Activated T-cell treated with anti-CD3 and anti-CD28 coated beads, Interleukin-2, amount 50 U/mL, for 24 hours (primary cell): ENCODE measurements around the gene SMG7.
"Not testable (repeated sequence)": the region's sequence is repeated elsewhere in the genome, so short reads cannot be mapped to it uniquely, and the experiment has no call there.

Experiments used
- DNase-seq: peaks from one replicate; pipeline ENCODE4 v3.0.0-alpha.2; 2020
- H3K27ac Mint-ChIP-seq: 2 replicates; pipeline ENCODE4 v1.8.0; 2020; ENCODE audit warnings: mild to moderate bottlenecking, mixed read lengths
- H3K27me3 Mint-ChIP-seq: 2 replicates; pipeline ENCODE4 v1.8.0; 2020; ENCODE audit warnings: mixed read lengths
- H3K36me3 Mint-ChIP-seq: 2 replicates; pipeline ENCODE4 v1.8.0; 2020; ENCODE audit warnings: low read depth, mixed read lengths
- H3K4me1 Mint-ChIP-seq: 2 replicates; pipeline ENCODE4 v1.8.0; 2020; ENCODE audit warnings: low read depth, mixed read lengths
- H3K4me3 Mint-ChIP-seq: 2 replicates; pipeline ENCODE4 v1.8.0; 2020; ENCODE audit warnings: mild to moderate bottlenecking, moderate library complexity, mixed read lengths
- H3K9me3 Mint-ChIP-seq: 2 replicates; pipeline ENCODE4 v1.8.0; 2020; ENCODE audit warnings: mixed read lengths

Gene SMG7

DNA sequence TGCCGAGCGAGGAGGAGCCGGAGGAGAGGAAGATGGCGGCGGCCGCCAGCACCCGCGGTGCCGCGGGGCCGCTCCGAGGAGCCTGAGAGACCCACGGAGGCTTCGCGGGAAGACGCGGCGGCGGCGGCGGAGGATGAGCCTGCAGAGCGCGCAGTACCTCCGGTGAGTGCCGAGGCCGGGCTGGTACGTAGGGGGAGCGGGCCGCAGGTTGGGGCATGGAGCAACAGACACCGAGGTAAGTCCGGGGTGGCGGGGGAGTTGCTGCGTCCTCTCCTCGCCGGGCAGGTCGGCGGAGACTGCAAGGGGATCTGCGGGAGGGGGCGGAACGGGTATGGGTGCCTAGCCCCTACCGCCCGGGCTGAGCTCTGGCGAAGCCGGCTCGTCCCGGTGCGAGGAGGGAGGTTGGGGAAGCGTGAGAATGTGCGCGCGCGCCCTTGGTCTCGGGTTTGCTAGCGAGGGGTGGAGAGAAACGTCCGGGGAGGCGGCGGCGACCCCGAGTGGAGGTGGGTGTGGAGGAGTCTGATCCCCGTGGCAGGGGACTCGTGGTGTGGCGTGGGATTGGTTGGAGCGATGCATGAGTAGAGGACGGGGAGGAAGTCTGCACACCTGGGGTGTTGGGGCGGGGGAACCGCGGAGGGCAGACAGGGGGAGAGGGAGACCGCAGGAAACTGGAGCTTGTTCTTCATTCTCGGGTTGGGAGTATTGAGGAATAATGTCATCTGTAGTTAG is at the start of gene SMG7:
TSS of gene SMG7 (plus strand) at position 12 of the 729 bp plus-strand sequence. CDS start at position 134, 122 bp downstream.
- H3K27ac Mint-ChIP-seq, result peak within 1 kb of the TSS; percentile 100
- H3K4me1 Mint-ChIP-seq, result peaks cover 42% of the 10 kb centered on the region
- no peaks in the 10 kb centered on the region for H3K9me3 Mint-ChIP-seq
- no peak for DNase-seq
- no peaks in the 10 kb centered on the region for H3K27me3 Mint-ChIP-seq
- peaks cover 28% of the 10 kb centered on the region for H3K36me3 Mint-ChIP-seq
- H3K4me3 Mint-ChIP-seq, result peak within 1 kb of the TSS; percentile 97

DNA sequence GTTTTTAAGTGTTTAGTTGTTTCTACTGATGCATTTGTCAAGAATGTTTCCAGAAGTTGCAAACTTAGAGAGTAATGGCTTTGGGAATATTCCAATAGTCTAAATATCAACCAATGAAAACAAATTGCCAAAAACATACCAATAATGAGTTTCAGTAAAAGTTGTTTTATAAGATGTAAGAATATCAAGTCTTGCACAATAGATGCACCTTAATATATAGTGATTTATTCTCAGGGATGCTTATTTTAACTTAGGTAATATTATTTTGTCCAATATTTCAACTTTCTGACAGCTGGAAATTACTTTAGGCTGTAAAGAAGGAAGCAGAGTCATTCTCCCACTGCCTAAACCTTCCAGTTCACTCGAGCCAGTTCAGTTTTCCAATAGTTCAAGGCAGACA is 48.8 kb upstream of the SMG7 start:
- Mint-ChIP-seq H3K27ac (no peak overlapping the region), H3K4me3 (no peak overlapping the region), H3K36me3 (no peaks in the 10 kb centered on the region), H3K27me3 (peaks cover 58% of the 10 kb centered on the region), H3K9me3 (no peaks in the 10 kb centered on the region), H3K4me1 (peaks cover 2% of the 10 kb centered on the region)
- DNase-seq, result no peak

GRCh38 chr1:183424691-183425090 is 47.6 kb upstream of the SMG7 start:
- no peak overlapping the region for H3K4me3 Mint-ChIP-seq
- peaks cover 49% of the 10 kb centered on the region for H3K27me3 Mint-ChIP-seq
- H3K4me1 Mint-ChIP-seq, result no peaks in the 10 kb centered on the region
- H3K9me3 Mint-ChIP-seq, result no peaks in the 10 kb centered on the region
- no peaks in the 10 kb centered on the region for H3K36me3 Mint-ChIP-seq
- DNase-seq, result no peak
- H3K27ac Mint-ChIP-seq, result no peak overlapping the region

- not testable (repeated sequence) for DNase-seq, H3K4me1 Mint-ChIP-seq, H3K4me3 Mint-ChIP-seq, H3K27ac Mint-ChIP-seq, H3K36me3 Mint-ChIP-seq, H3K9me3 Mint-ChIP-seq
- H3K27me3 Mint-ChIP-seq, result peaks cover 36% of the 10 kb centered on the region
Observed at GRCh38 chr1:183427591-183427990, 44.7 kb upstream of the SMG7 start.

DNA sequence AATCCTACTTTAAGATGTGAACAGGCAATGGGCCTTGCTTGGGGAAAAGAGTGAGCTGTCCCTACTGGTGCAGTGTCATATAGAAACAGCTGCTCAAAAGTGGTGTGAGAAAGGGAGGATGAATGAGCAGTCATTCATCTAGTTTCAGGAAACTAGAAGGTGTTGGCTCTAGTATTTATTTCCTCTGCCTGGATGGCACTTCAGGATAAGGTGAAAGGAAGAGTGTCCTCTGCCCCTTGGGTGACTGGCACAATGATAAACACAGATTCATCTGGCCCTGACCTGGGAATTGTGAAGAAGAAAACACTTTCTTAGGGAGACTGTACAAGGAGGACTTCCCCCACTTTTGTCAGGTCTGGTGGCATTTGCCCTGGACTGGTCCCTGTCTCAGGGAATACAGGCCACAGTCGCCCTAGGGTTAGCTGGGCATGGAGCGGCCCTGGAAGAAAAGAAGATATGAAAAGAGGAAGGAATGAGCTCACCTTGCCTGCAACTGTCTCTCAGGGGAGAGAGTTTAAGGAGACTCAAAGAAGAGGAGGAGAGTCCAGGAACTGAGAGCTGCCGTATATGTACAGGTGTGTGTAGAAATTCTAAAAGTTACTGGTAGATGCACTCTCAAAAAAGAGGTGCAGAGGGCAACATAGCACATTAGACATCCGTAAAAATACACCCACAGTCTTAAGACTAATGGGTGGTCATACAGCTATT is 40.3 kb upstream of the SMG7 start:
- Mint-ChIP-seq H3K27me3 (peaks cover 35% of the 10 kb centered on the region), H3K4me3 (no peak overlapping the region), H3K27ac (no peak overlapping the region), H3K36me3 (no peaks in the 10 kb centered on the region), H3K9me3 (no peaks in the 10 kb centered on the region), H3K4me1 (no peaks in the 10 kb centered on the region)
- DNase-seq, result no peak

DNA sequence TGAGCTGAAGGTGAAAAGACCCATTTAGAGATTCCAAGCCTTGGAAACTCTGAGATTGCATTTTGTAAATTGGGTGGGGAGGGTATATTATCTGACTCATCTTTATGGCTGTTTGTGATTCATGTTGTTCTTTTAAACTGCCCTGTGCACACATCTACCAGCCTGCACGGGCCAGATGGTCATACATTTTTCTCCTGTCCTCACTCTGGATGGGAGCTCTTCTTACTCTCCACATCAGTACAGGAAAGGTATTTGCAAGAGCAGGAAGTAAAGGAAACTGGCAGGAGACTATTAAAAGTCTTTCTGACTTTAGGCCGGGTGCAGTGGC is 39.8 kb upstream of the SMG7 start:
- DNase-seq, result no peak
- Mint-ChIP-seq H3K9me3 (no peaks in the 10 kb centered on the region), H3K27me3 (peaks cover 35% of the 10 kb centered on the region)

DNA sequence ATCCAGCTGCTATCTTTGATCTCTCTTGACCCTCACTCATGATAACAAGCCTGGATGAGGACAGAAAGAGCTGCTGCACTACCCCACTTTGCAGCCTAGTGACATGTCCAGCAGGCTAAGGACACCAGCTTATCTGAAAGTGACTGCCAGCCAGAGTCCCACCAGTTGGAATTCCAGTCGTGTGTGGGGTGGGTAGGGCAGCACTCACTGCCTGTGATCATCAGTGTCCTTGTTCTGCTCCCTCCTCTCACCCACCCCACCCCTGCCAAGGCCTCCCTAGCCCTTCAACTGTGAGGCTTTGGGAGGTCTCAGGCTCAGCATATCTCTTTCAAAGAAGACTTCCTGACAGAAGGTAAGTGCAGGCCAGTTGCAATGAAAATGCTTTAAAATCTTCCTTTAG is 38.6 kb upstream of the SMG7 start:
- peaks cover 33% of the 10 kb centered on the region for H3K27me3 Mint-ChIP-seq
- H3K27ac Mint-ChIP-seq, result no peak overlapping the region
- DNase-seq, result no peak
- H3K4me1 Mint-ChIP-seq, result no peaks in the 10 kb centered on the region
- H3K36me3 Mint-ChIP-seq, result no peaks in the 10 kb centered on the region
- H3K4me3 Mint-ChIP-seq, result no peak overlapping the region
- H3K9me3 Mint-ChIP-seq, result no peaks in the 10 kb centered on the region

More for the DNA sequence above, 39.8 kb upstream of the SMG7 start:
- H3K4me1 Mint-ChIP-seq, result no peaks in the 10 kb centered on the region
- no peaks in the 10 kb centered on the region for H3K36me3 Mint-ChIP-seq
- H3K27ac Mint-ChIP-seq, result no peak overlapping the region
- no peak overlapping the region for H3K4me3 Mint-ChIP-seq

DNA sequence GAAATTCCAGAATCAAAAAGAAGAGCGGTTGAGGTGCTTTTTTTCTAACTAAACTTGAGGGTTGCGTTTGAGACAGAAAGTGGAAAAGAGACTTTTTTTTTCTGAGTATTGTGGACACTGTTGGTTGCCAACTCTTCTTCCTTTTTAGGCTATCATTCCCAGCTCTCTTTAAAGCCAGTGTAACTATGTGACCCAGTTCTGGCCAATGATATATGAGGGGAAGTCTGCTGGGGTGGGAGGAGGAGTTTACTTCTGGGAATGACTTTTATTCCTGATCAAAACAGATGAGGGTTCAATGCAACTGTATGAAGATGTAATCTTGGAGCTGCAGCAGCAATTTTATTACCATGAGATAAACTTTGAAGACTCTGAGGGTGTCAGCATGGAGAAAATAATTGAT is 36.8 kb upstream of the SMG7 start:
- Mint-ChIP-seq H3K4me1 (no peaks in the 10 kb centered on the region), H3K27me3 (peaks cover 33% of the 10 kb centered on the region), H3K4me3 (no peak overlapping the region), H3K9me3 (no peaks in the 10 kb centered on the region), H3K36me3 (no peaks in the 10 kb centered on the region), H3K27ac (no peak overlapping the region)
- no peak for DNase-seq

- Mint-ChIP-seq H3K27me3 (peaks cover 21% of the 10 kb centered on the region), H3K9me3 (no peaks in the 10 kb centered on the region), H3K27ac (no peak overlapping the region), H3K36me3 (no peaks in the 10 kb centered on the region), H3K4me1 (no peaks in the 10 kb centered on the region), H3K4me3 (no peak overlapping the region)
- DNase-seq, result no peak
Observed at GRCh38 chr1:183438060-183438459, 34.2 kb upstream of the SMG7 start.

DNA sequence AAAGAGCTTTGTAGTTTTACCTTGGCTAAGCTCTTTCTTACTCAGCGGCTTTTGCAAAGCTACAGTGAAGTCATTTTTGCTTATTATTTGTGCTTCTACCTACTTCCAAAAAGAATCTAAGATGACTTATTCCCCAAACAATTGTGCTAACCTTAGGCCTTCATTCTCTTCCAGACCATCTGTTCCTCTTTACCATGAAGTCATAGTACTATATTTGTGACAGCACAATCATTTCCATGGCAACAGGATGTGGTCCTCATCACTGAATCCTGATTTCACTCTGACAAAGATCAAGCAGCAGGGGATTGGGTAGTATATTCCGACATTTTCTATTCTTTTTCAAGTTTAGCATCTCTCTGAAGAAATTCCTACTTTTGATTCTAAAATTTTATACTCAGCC is 29.3 kb upstream of the SMG7 start:
- no peaks in the 10 kb centered on the region for H3K9me3 Mint-ChIP-seq
- H3K4me3 Mint-ChIP-seq, result no peak overlapping the region
- H3K36me3 Mint-ChIP-seq, result no peaks in the 10 kb centered on the region

GRCh38 chr1:183443466-183443865 is 28.8 kb upstream of the SMG7 start:
- H3K36me3 Mint-ChIP-seq, result no peaks in the 10 kb centered on the region
- H3K4me1 Mint-ChIP-seq, result no peaks in the 10 kb centered on the region

More for the DNA sequence above, 29.3 kb upstream of the SMG7 start:
- DNase-seq, result no peak
- peaks cover 2% of the 10 kb centered on the region for H3K27me3 Mint-ChIP-seq
- no peak overlapping the region for H3K27ac Mint-ChIP-seq
- H3K4me1 Mint-ChIP-seq, result no peaks in the 10 kb centered on the region

GRCh38 chr1:183444243-183444642 is 28.1 kb upstream of the SMG7 start:
- Mint-ChIP-seq H3K27ac (no peak overlapping the region), H3K4me3 (no peak overlapping the region), H3K4me1 (no peaks in the 10 kb centered on the region), H3K27me3 (peaks cover 2% of the 10 kb centered on the region), H3K36me3 (no peaks in the 10 kb centered on the region), H3K9me3 (no peaks in the 10 kb centered on the region)
- DNase-seq, result no peak

More at GRCh38 chr1:183443466-183443865, 28.8 kb upstream of the SMG7 start:
- Mint-ChIP-seq H3K27ac (no peak overlapping the region), H3K9me3 (no peaks in the 10 kb centered on the region), H3K4me3 (no peak overlapping the region), H3K27me3 (peaks cover 2% of the 10 kb centered on the region)
- no peak for DNase-seq

- H3K27me3 Mint-ChIP-seq, result peaks cover 3% of the 10 kb centered on the region
- no peaks in the 10 kb centered on the region for H3K9me3 Mint-ChIP-seq
- H3K36me3 Mint-ChIP-seq, result no peaks in the 10 kb centered on the region
- H3K4me3 Mint-ChIP-seq, result no peak overlapping the region
- H3K27ac Mint-ChIP-seq, result no peak overlapping the region
- no peak for DNase-seq
- H3K4me1 Mint-ChIP-seq, result no peaks in the 10 kb centered on the region
Observed at GRCh38 chr1:183449223-183449770, 23.0 kb upstream of the SMG7 start.

DNA sequence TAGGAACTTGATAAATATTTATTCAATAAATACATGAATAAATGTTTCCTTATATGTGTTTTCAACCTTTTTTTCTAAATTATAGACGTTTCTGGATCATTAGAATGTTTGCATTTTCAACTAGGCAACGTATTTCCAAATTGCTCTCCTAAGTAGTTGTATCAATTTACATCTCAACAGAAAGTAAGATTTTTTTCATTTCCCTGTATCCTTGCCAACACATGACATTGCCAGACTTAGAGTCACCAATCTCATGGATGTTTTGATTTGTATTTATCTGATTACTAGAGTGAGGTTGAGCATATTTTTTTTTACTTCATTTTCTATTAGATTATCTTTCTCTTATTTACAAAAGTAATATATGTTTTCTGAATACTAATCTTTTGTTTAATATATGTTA is 22.2 kb upstream of the SMG7 start:
- no peaks in the 10 kb centered on the region for H3K36me3 Mint-ChIP-seq
- no peaks in the 10 kb centered on the region for H3K4me1 Mint-ChIP-seq
- no peak for DNase-seq
- H3K9me3 Mint-ChIP-seq, result no peaks in the 10 kb centered on the region
- H3K27me3 Mint-ChIP-seq, result peaks cover 11% of the 10 kb centered on the region
- H3K27ac Mint-ChIP-seq, result no peak overlapping the region
- no peak overlapping the region for H3K4me3 Mint-ChIP-seq

DNA sequence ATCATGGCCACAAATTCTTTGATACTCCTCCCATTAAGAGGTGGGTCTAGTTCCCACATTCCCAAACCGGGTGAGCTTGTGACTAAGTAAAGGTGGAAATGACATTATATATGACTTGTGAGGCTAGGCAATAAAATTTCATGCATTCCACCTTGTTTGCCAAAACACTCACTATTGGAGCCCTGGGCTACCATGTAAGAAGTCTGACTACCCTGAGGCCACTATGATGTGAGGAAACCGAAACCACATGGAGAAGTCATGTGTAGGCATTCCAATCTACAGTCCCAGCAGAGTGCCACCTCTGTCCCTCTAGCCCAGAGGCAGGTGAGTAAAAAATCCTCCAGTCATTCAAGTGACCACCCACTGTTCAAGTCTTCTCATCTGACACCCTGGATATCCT is 17.9 kb upstream of the SMG7 start:
- H3K27ac Mint-ChIP-seq, result no peak overlapping the region
- no peaks in the 10 kb centered on the region for H3K4me1 Mint-ChIP-seq
- H3K36me3 Mint-ChIP-seq, result no peaks in the 10 kb centered on the region
- H3K4me3 Mint-ChIP-seq, result no peak overlapping the region
- H3K27me3 Mint-ChIP-seq, result peaks cover 40% of the 10 kb centered on the region
- no peak for DNase-seq
- H3K9me3 Mint-ChIP-seq, result no peaks in the 10 kb centered on the region
